Breast epithelium (tissue), 3 donors: Measurements from ENCODE around the gene SHISA7.

Experiments
- POLR2A ChIP-seq: fragments of 450-650 bp; IDR thresholded peaks from one replicate; pipeline ENCODE4 v1.6.1; 2016; ENCODE audit warnings: antibody characterized with exemption, mild to moderate bottlenecking, moderate library complexity
- POLR2AphosphoS5 ChIP-seq, 3 donors: sonication (generic); formaldehyde crosslinking; IDR thresholded peaks; one replicate each; pipeline ENCODE4 v1.6.1; 2017; ENCODE audit warnings: antibody characterized with exemption in 3 of 3
- TF ChIP-seq, protein P1 (sequence below), 3 donors: fragments of 450-650 bp; IDR thresholded peaks; one replicate each; pipeline ENCODE4 v1.5.1; 2016 to 2017; ENCODE audit warnings: antibody characterized with exemption in 3 of 3, mild to moderate bottlenecking in 3 of 3, moderate library complexity in 3 of 3

DNA sequence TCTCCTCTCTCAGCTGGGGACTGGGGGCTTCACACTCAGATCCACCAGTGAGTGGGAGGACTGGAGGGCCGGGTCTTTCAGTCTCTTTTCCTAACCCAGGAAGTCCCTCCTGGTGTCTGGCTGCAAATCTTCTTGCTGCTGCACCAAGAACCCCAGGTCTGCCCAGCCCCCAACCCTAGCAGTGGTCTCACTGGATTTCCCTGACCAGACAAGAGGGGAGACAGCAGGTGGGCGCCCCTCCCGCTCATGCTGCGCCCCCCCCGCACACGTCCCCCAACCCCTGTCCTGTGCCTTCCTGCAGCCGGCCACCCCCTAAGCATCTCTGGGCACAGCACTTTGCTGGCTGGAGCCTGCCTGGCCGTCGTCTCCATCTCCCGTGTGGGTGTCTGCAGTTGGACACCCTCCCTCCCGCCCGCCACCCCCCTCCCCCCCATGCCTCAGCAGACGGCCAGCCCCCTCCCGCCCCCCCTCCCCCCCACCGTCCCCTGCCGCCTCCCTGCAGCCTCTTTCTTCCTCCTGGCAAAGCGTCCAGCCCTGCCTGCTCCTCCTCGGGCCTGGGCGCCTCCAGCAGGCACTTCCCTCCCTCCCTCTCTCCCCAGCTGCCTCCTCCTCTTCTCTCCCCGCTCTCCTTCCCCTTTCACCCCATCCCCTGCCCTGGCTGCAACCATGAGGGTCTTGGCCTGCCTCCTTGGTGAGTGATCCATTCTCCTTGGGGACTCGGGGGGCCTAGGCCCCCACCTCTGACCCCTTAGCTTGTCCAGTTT is 45.0 kb upstream of the SHISA7 start, which contains the start of gene SSC5D:
- TF ChIP-seq, protein P1, sequence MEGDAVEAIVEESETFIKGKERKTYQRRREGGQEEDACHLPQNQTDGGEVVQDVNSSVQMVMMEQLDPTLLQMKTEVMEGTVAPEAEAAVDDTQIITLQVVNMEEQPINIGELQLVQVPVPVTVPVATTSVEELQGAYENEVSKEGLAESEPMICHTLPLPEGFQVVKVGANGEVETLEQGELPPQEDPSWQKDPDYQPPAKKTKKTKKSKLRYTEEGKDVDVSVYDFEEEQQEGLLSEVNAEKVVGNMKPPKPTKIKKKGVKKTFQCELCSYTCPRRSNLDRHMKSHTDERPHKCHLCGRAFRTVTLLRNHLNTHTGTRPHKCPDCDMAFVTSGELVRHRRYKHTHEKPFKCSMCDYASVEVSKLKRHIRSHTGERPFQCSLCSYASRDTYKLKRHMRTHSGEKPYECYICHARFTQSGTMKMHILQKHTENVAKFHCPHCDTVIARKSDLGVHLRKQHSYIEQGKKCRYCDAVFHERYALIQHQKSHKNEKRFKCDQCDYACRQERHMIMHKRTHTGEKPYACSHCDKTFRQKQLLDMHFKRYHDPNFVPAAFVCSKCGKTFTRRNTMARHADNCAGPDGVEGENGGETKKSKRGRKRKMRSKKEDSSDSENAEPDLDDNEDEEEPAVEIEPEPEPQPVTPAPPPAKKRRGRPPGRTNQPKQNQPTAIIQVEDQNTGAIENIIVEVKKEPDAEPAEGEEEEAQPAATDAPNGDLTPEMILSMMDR (IDR thresholded peaks at IDR 0.05), result no peak
- TF ChIP-seq POLR2A, result no peak
- no peak for TF ChIP-seq POLR2AphosphoS5 (IDR thresholded peaks at IDR 0.05)
